NCI-H2196 treated with DMSO at 0.1 percent for 48 hours (cell line): ENCODE data around the gene MARCKSL1.
"Not testable (repeated sequence)": the region's sequence is repeated elsewhere in the genome, so short reads cannot be mapped to it uniquely, and the experiment has no call there.

ENCODE experiments used
- DNase-seq: peaks from one replicate; lab custom pipeline; 2025; ENCODE audit not compliant: unreplicated experiment; lab: John Stamatoyannopoulos, UW

MARCKSL1 gene

DNA sequence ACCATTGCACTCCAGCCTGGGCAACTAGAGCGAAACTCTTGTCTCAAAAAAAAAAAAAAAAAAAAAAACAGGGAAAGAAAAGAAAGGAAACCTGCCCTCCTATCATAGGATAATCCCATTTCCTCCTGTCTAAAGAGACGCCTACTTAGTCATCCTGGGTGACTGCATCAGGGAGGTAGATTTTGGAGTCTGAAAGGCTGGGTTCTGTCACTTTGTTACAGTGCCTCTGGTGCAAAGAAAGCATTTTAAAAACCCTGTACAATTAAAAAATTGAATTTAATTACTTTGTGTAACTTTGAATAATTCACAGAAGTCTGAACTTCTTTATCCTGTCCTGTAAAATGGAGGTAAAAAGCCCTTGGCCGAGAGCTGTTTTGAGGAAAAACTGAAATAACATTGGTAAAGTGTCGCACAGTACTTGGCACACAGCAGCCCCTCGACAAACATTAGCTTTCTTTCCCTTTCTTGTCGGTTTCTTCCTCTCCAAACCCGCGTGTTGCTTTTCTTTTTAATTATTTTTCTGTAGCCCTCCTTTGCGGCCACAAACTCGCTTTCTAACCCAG is 44.8 kb downstream of the MARCKSL1 start:
- DNase-seq = no peak

- no peak for DNase-seq
These were observed 46.8 kb downstream of the MARCKSL1 start for GRCh38 chr1:32289256-32289655.

DNA sequence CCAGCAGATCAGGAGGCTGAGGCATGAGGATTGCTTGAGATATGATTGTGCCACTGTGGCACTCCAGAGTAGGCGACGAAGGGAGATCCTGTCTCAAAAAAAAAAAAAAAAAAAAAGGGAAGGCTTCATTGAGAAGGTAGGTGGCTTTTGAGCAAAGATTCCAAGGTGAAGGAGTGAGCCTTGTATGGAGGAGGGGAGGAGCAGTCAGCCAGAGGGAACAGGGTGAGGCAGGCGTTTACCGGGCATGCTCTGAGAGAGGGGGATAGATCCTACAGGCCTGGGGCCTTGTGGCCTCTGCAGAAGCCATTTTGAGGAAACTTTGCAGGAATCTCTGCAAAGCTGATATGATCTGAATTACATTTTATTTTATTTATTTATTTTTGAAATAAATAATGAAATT is 49.3 kb downstream of the MARCKSL1 start:
- no peak for DNase-seq

DNA sequence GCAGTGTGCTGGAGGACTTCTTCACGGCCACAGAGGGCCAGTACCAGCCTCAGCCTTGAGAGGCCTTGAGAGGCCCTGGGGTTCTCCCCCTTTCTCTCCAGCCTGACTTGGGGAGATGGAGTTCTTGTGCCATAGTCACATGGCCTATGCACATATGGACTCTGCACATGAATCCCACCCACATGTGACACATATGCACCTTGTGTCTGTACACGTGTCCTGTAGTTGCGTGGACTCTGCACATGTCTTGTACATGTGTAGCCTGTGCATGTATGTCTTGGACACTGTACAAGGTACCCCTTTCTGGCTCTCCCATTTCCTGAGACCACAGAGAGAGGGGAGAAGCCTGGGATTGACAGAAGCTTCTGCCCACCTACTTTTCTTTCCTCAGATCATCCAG is 50.4 kb downstream of the MARCKSL1 start:
- DNase-seq = no peak

- DNase-seq = not testable (repeated sequence)
These were observed 51.3 kb downstream of the MARCKSL1 start for GRCh38 chr1:32284777-32285176.
